Esophagus muscularis mucosa (tissue), 3 donors: ENCODE results near the gene LRRC27.

Experiments
- POLR2A ChIP-seq: fragments of 450-650 bp; IDR thresholded peaks from one replicate; pipeline ENCODE4 v1.6.1; 2017; ENCODE audit warnings: antibody characterized with exemption, moderate library complexity, mild to moderate bottlenecking, low read depth
- POLR2AphosphoS5 ChIP-seq, 2 donors: sonication (generic); formaldehyde crosslinking; IDR thresholded peaks; one replicate each; pipeline ENCODE4 v1.6.1; 2017; ENCODE audit warnings: antibody characterized with exemption in 2 of 2
- TF ChIP-seq, protein P1 (sequence below), 3 experiments: fragments of 200-600 bp in 2 of 3; fragments of 450-650 bp in 1 of 3; sonication (generic) in 2 of 3; IDR thresholded peaks; one replicate each; pipeline ENCODE4 v1.5.1; 2017 to 2019; ENCODE audit warnings: antibody characterized with exemption in 3 of 3, mild to moderate bottlenecking in 2 of 3, moderate library complexity in 1 of 3

- TF ChIP-seq POLR2AphosphoS5 (IDR thresholded peaks at IDR 0.05) (no peak), POLR2A (no peak)
- TF ChIP-seq, protein P1, sequence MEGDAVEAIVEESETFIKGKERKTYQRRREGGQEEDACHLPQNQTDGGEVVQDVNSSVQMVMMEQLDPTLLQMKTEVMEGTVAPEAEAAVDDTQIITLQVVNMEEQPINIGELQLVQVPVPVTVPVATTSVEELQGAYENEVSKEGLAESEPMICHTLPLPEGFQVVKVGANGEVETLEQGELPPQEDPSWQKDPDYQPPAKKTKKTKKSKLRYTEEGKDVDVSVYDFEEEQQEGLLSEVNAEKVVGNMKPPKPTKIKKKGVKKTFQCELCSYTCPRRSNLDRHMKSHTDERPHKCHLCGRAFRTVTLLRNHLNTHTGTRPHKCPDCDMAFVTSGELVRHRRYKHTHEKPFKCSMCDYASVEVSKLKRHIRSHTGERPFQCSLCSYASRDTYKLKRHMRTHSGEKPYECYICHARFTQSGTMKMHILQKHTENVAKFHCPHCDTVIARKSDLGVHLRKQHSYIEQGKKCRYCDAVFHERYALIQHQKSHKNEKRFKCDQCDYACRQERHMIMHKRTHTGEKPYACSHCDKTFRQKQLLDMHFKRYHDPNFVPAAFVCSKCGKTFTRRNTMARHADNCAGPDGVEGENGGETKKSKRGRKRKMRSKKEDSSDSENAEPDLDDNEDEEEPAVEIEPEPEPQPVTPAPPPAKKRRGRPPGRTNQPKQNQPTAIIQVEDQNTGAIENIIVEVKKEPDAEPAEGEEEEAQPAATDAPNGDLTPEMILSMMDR (IDR thresholded peaks at IDR 0.05), result no peak
Measured at GRCh38 chr10:132410779-132411532, 79.0 kb downstream of the LRRC27 start.
